OCI-LY3 (cell line): ENCODE measurements around the gene DUOX2.

Source experiments
- EZH2phosphoT487 ChIP-seq: fragments of 200-600 bp; shearing (Covaris generic); IDR thresholded peaks from 2 replicates; pipeline ENCODE4 v1.6.1; 2018; ENCODE audit warnings: antibody characterized with exemption, mixed run types, low read depth
- TF ChIP-seq, protein P1 (sequence below): fragments of 200-600, 300-600 bp; sonication (generic); IDR thresholded peaks from 2 replicates; pipeline ENCODE4 v1.5.1; 2014; ENCODE audit warnings: antibody characterized with exemption, low read length, low read depth

DNA sequence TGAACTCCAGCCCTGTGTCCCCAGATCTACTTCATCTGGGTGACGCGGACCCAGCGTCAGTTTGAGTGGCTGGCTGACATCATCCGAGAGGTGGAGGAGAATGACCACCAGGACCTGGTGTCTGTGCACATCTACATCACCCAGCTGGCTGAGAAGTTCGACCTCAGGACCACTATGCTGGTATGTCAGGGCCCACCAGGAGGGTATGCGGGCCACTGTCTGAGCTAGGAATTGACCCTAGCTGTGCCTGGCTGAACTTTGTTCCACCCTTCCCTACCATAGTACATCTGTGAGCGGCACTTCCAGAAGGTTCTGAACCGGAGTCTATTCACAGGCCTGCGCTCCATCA lies 49.5 kb upstream of the DUOX2 start:
- TF ChIP-seq, protein P1, sequence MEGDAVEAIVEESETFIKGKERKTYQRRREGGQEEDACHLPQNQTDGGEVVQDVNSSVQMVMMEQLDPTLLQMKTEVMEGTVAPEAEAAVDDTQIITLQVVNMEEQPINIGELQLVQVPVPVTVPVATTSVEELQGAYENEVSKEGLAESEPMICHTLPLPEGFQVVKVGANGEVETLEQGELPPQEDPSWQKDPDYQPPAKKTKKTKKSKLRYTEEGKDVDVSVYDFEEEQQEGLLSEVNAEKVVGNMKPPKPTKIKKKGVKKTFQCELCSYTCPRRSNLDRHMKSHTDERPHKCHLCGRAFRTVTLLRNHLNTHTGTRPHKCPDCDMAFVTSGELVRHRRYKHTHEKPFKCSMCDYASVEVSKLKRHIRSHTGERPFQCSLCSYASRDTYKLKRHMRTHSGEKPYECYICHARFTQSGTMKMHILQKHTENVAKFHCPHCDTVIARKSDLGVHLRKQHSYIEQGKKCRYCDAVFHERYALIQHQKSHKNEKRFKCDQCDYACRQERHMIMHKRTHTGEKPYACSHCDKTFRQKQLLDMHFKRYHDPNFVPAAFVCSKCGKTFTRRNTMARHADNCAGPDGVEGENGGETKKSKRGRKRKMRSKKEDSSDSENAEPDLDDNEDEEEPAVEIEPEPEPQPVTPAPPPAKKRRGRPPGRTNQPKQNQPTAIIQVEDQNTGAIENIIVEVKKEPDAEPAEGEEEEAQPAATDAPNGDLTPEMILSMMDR, result no peak
- no peak for TF ChIP-seq EZH2phosphoT487
